Measurements from ENCODE around the gene C4orf36. TPM values are rescaled to one million over a fixed set of nuclear protein-coding genes. Genes with fewer than 3 reads are reported as not detected.
"Not testable (repeated sequence)": the region's sequence is repeated elsewhere in the genome, so short reads cannot be mapped to it uniquely, and the experiment has no call there.

Gene C4orf36
- total RNA-seq, 1 donor from 2014 or later: not detected

- Mint-ChIP-seq H3K27ac (no peak overlapping the region), H3K9me3 (no peaks in the 10 kb centered on the region), H3K36me3 (ENCODE audit: low read depth) (no peaks in the 10 kb centered on the region), H3K27me3 (ENCODE audit: low read depth) (peaks cover 2% of the 10 kb centered on the region), H3K4me1 (ENCODE audit: low read depth) (peaks cover 8% of the 10 kb centered on the region), H3K4me3 (ENCODE audit: low read depth) (no peak overlapping the region)
- intact Hi-C loops (cut with micrococcal nuclease): no loop called here
- no peak for DNase-seq (ENCODE audit: low spot score)
These were observed 16.0 kb upstream of the C4orf36 start for GRCh38 chr4:86908251-86908657.

DNA sequence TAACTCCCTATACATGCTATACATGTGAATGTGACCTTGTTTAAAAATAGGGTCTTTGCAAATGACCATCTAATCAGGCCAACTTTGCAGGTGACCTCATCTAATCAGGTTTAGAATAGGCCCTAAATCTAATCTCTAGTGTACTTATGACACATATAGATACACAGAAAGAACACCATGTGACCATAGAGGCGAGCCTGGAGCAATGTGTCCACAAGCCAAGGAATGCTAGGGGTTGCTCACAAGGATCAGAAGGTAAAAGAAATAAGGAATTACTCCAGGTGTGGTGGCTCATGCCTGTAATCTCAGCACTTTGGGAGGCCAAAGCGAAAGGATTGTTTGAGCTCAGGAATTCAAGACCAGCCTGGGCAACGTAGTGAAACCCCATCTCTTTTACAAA, 9.6 kb upstream of the C4orf36 start:
- Mint-ChIP-seq H3K9me3 (no peaks in the 10 kb centered on the region), H3K27ac (no peak overlapping the region), H3K4me1 (ENCODE audit: low read depth) (no peaks in the 10 kb centered on the region), H3K4me3 (ENCODE audit: low read depth) (no peak overlapping the region), H3K27me3 (ENCODE audit: low read depth) (peaks cover 9% of the 10 kb centered on the region), H3K36me3 (ENCODE audit: low read depth) (no peaks in the 10 kb centered on the region)
- no peak for DNase-seq (ENCODE audit: low spot score)
- intact Hi-C loops (cut with micrococcal nuclease): no loop called here

DNA sequence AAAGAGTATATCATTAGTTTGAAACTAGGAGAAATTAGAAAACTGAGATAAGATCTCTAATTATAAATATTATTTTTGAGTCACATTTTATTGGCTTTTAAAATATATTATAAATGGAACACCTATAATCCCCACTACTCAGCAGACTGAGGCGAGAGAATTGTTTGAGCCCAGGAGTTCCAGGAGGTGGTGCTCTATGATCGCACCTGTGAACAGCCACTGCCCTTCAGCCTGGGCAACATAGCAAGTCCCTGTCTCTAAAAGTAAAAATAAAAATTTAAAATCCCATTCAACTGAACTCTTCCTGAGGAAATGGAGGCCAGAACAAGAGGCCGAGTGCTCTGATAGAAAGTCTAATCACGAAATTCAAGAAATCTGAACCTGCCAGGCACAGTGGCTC, 6.3 kb upstream of the C4orf36 start:
- intact Hi-C loops (cut with micrococcal nuclease): loop anchor here (10.0 kb wide), 2 partner anchors 244 to 534 kb away; partner anchors contain the start of gene MAPK10

DNA sequence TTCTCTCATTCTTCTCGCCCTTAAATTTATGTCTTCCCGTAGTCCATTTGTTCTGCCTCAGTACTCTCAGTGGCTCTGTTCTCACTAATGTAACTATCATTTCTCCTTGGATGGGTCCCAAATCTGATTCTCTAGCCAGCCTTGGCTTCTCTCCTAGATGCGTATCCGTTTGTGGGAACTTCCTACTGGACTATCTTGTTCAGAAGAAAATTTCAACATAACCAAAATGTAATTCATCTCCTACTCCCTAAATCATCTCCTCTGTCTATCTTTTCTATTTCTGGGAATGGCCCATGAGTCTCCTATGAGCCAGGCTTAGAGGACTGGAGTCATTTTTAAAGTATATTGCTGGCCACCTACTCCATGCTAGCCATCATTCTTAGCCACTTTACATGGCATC, 4.4 kb upstream of the C4orf36 start:
- no peak for DNase-seq (ENCODE audit: low spot score)
- no peak overlapping the region for H3K27ac Mint-ChIP-seq
- no peaks in the 10 kb centered on the region for H3K9me3 Mint-ChIP-seq
- peaks cover 11% of the 10 kb centered on the region for H3K27me3 Mint-ChIP-seq (ENCODE audit: low read depth)
- intact Hi-C loops (cut with micrococcal nuclease): loop anchor here (10.0 kb wide), 2 partner anchors 242 to 532 kb away; partner anchors contain the start of gene MAPK10
- peaks cover 6% of the 10 kb centered on the region for H3K4me1 Mint-ChIP-seq (ENCODE audit: low read depth)
- no peak overlapping the region for H3K4me3 Mint-ChIP-seq (ENCODE audit: low read depth)
- H3K36me3 Mint-ChIP-seq (ENCODE audit: low read depth): no peaks in the 10 kb centered on the region

More for the DNA sequence above, 6.3 kb upstream of the C4orf36 start:
- H3K36me3 Mint-ChIP-seq (ENCODE audit: low read depth): no peaks in the 10 kb centered on the region
- no peaks in the 10 kb centered on the region for H3K4me1 Mint-ChIP-seq (ENCODE audit: low read depth)
- DNase-seq (ENCODE audit: low spot score): no peak
- H3K27ac Mint-ChIP-seq: no peak overlapping the region
- H3K9me3 Mint-ChIP-seq: no peaks in the 10 kb centered on the region
- peaks cover 7% of the 10 kb centered on the region for H3K27me3 Mint-ChIP-seq (ENCODE audit: low read depth)
- no peak overlapping the region for H3K4me3 Mint-ChIP-seq (ENCODE audit: low read depth)

DNA sequence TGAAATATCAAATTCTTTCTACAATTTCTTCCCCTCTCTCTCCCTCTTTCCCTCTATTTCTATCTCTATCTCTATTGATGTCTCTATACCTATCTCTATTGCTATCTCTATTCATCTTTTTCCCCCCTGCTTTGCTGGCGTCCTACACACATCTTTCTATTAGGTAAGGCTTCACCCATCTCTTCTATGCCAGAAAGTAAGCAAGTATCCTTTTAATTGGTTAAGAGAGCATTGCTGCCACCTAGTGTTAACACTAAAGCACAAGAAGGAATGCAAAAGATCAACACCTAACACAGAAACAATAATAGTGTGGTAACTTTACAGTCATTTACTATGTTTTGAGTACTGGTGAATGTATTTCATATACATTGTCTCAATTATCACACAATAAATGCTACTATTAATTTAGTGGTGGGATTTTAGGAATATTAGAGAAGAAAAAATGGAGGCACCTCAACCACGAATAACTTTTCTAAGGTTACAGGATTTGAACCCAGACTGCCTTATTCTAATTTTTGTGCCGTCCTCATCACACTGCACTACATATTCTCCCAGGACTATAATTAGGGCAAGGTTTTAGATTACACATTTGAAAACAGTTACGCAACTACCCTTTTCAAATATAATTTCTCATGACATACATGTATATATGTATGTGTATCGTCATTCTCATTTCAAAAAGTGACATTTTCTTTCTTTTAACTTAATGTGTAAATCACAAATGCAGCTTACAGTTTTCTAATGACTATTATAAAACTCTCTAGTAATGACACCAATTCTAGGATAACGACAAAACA, 3.7 kb upstream of the C4orf36 start:
- Mint-ChIP-seq H3K27me3 (ENCODE audit: low read depth) (peaks cover 17% of the 10 kb centered on the region), H3K4me1 (ENCODE audit: low read depth) (peaks cover 9% of the 10 kb centered on the region), H3K27ac (no peak overlapping the region), H3K9me3 (no peaks in the 10 kb centered on the region), H3K36me3 (ENCODE audit: low read depth) (no peaks in the 10 kb centered on the region), H3K4me3 (ENCODE audit: low read depth) (no peak overlapping the region)
- intact Hi-C loops (cut with micrococcal nuclease): loop anchor here (1.0 to 10.0 kb wide), 4 partner anchors 241 to 531 kb away; partner anchors contain the start of gene MAPK10
- no peak for DNase-seq (ENCODE audit: low spot score)

GRCh38 chr4:86894455-86894854, 2.2 kb upstream of the C4orf36 start:
- no peaks in the 10 kb centered on the region for H3K9me3 Mint-ChIP-seq
- no peak overlapping the region for H3K4me3 Mint-ChIP-seq (ENCODE audit: low read depth)
- intact Hi-C loops (cut with micrococcal nuclease): loop anchor here (10.0 kb wide), 2 partner anchors 240 to 530 kb away; partner anchors contain the start of gene MAPK10
- peaks cover 27% of the 10 kb centered on the region for H3K27me3 Mint-ChIP-seq (ENCODE audit: low read depth)
- no peaks in the 10 kb centered on the region for H3K36me3 Mint-ChIP-seq (ENCODE audit: low read depth)
- H3K4me1 Mint-ChIP-seq (ENCODE audit: low read depth): peaks cover 9% of the 10 kb centered on the region
- no peak for DNase-seq (ENCODE audit: low spot score)
- no peak overlapping the region for H3K27ac Mint-ChIP-seq

GRCh38 chr4:86893136-86893535, 914 bp upstream of the C4orf36 start:
- no peak for DNase-seq (ENCODE audit: low spot score)
- Mint-ChIP-seq H3K4me1 (ENCODE audit: low read depth) (peaks cover 9% of the 10 kb centered on the region), H3K27ac (no peak overlapping the region), H3K4me3 (ENCODE audit: low read depth) (peak overlapping the region; percentile 70), H3K36me3 (ENCODE audit: low read depth) (no peaks in the 10 kb centered on the region), H3K27me3 (ENCODE audit: low read depth) (peaks cover 30% of the 10 kb centered on the region), H3K9me3 (no peaks in the 10 kb centered on the region)
- intact Hi-C loops (cut with micrococcal nuclease): loop anchor here (10.0 kb wide), 2 partner anchors 238 to 528 kb away; partner anchors contain the start of gene MAPK10

- no peaks in the 10 kb centered on the region for H3K9me3 Mint-ChIP-seq
- H3K36me3 Mint-ChIP-seq (ENCODE audit: low read depth): no peaks in the 10 kb centered on the region
- H3K4me3 Mint-ChIP-seq (ENCODE audit: low read depth): peak overlapping the region; percentile 70
- peaks cover 9% of the 10 kb centered on the region for H3K4me1 Mint-ChIP-seq (ENCODE audit: low read depth)
- no peak overlapping the region for H3K27ac Mint-ChIP-seq
- intact Hi-C loops (cut with micrococcal nuclease): loop anchor here (10.0 kb wide), 2 partner anchors 238 to 528 kb away; partner anchors contain the start of gene MAPK10
- H3K27me3 Mint-ChIP-seq (ENCODE audit: low read depth): peaks cover 31% of the 10 kb centered on the region
- no peak for DNase-seq (ENCODE audit: low spot score)
These were observed 376 bp upstream of the C4orf36 start for GRCh38 chr4:86892636-86892960.

DNA sequence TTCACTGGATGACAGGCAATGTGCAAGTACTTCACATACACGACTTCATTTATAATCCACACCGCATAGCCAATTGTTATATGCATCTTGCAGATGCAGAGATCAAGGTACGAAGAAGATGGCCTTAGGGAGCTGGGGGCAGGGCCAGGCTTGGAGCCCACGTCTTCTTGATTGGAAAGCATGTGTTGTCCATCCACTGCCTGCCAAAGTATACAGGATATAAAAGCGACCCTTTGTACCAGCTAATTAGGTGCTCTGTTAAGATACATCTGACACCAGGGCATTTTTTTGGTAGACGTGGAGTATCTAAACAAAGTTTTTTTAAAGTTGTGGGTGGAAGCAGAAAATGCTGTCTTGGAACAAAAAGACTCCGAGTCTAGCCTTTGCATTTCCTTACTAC, 1.4 kb downstream of the C4orf36 start:
- no peak for DNase-seq (ENCODE audit: low spot score)
- H3K27ac Mint-ChIP-seq: no peak overlapping the region
- H3K9me3 Mint-ChIP-seq: no peaks in the 10 kb centered on the region
- peak overlapping the region; percentile 38 for H3K4me3 Mint-ChIP-seq (ENCODE audit: low read depth)
- H3K27me3 Mint-ChIP-seq (ENCODE audit: low read depth): peaks cover 31% of the 10 kb centered on the region
- no peaks in the 10 kb centered on the region for H3K36me3 Mint-ChIP-seq (ENCODE audit: low read depth)
- intact Hi-C loops (cut with micrococcal nuclease): loop anchor here (10.0 kb wide), 2 partner anchors 236 to 526 kb away; partner anchors contain the start of gene MAPK10
- peaks cover 9% of the 10 kb centered on the region for H3K4me1 Mint-ChIP-seq (ENCODE audit: low read depth)

DNA sequence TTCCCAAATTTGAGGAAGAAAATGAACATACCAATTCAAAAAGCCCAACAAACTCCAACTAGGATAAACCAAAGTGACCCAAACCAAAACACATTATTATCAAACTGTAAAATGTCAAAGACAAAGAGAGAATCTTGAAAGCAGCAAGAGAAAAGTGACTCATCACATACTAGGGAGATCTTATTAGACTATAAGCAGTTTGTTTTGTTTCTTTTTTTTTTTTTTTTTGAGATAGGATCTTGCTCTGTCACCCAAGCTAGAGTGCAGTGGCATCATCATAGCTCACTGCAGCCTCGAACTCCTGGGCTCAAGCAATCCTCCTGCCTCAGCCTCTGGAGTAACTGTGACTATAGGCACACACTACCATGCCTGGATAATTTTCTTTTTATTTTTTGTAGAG, 12.6 kb downstream of the C4orf36 start:
- DNase-seq (ENCODE audit: low spot score): no peak
- no peaks in the 10 kb centered on the region for H3K4me1 Mint-ChIP-seq (ENCODE audit: low read depth)
- H3K4me3 Mint-ChIP-seq (ENCODE audit: low read depth): no peak overlapping the region
- H3K27ac Mint-ChIP-seq: no peak overlapping the region
- intact Hi-C loops (cut with micrococcal nuclease): no loop called here
- peaks cover 15% of the 10 kb centered on the region for H3K9me3 Mint-ChIP-seq
- no peaks in the 10 kb centered on the region for H3K27me3 Mint-ChIP-seq (ENCODE audit: low read depth)
- H3K36me3 Mint-ChIP-seq (ENCODE audit: low read depth): no peaks in the 10 kb centered on the region

DNA sequence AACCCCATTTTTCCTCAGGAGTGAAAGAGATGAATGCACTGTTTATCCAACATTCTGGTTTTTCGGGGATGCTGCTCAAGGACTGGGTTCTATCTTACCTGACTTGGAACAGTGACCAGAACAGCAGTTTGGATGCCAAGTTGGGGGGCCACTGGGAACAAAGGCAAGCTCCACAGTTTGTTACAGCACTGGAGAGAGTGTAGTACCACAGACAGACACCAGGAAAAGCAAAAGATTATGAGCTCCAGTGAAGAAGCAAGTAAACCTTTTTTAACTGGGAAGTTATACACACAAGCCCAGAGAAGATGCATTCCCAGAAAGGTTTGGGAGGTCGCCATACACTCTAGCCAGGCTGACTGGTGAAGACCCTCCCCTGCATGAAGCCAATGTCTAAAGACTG, 13.6 kb downstream of the C4orf36 start:
- Mint-ChIP-seq H3K36me3 (ENCODE audit: low read depth) (no peaks in the 10 kb centered on the region), H3K4me3 (ENCODE audit: low read depth) (no peak overlapping the region), H3K9me3 (peaks cover 15% of the 10 kb centered on the region), H3K27ac (no peak overlapping the region), H3K4me1 (ENCODE audit: low read depth) (no peaks in the 10 kb centered on the region), H3K27me3 (ENCODE audit: low read depth) (no peaks in the 10 kb centered on the region)
- no peak for DNase-seq (ENCODE audit: low spot score)
- intact Hi-C loops (cut with micrococcal nuclease): no loop called here

- intact Hi-C loops (cut with micrococcal nuclease): no loop called here
- H3K9me3 Mint-ChIP-seq: peaks cover 15% of the 10 kb centered on the region
These were observed 15.1 kb downstream of the C4orf36 start for GRCh38 chr4:86876894-86877685.

DNA sequence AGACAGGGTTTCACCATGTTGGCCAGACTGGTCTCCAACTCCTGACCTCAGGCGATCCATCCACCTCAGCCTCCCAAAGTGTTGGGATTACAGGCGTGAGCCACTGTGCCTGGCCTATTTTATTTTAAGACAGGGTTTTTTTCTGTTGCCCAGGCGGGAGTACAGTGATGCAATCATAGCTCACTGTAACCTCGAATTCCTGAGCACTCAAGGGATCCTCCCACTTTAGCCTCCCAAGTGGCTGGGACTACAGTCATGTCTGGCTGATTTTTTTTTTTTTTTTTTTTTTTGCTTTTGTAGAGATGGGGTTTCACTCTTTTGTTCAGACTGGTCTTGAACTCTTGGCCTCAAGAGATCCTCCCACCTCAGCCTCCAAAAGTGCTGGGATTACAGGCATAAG, 16.8 kb downstream of the C4orf36 start:
- H3K36me3 Mint-ChIP-seq (ENCODE audit: low read depth); H3K27ac Mint-ChIP-seq; DNase-seq (ENCODE audit: low spot score); H3K27me3 Mint-ChIP-seq (ENCODE audit: low read depth); H3K4me1 Mint-ChIP-seq (ENCODE audit: low read depth); intact Hi-C loops (cut with micrococcal nuclease); H3K4me3 Mint-ChIP-seq (ENCODE audit: low read depth): not testable (repeated sequence)
- peaks cover 15% of the 10 kb centered on the region for H3K9me3 Mint-ChIP-seq

More at GRCh38 chr4:86876894-86877685, 15.1 kb downstream of the C4orf36 start:
- H3K4me1 Mint-ChIP-seq (ENCODE audit: low read depth): no peaks in the 10 kb centered on the region
- H3K27ac Mint-ChIP-seq: no peak overlapping the region
- no peak overlapping the region for H3K4me3 Mint-ChIP-seq (ENCODE audit: low read depth)
- H3K36me3 Mint-ChIP-seq (ENCODE audit: low read depth): no peaks in the 10 kb centered on the region
- no peaks in the 10 kb centered on the region for H3K27me3 Mint-ChIP-seq (ENCODE audit: low read depth)
- no peak for DNase-seq (ENCODE audit: low spot score)
